ENCODE results near the gene TINCR. TPM values are rescaled to one million over a fixed set of nuclear protein-coding genes. Genes with fewer than 3 reads are reported as not detected.

TINCR gene
- total RNA-seq, 1 experiment from 2014 or later = 4.4 TPM

DNA sequence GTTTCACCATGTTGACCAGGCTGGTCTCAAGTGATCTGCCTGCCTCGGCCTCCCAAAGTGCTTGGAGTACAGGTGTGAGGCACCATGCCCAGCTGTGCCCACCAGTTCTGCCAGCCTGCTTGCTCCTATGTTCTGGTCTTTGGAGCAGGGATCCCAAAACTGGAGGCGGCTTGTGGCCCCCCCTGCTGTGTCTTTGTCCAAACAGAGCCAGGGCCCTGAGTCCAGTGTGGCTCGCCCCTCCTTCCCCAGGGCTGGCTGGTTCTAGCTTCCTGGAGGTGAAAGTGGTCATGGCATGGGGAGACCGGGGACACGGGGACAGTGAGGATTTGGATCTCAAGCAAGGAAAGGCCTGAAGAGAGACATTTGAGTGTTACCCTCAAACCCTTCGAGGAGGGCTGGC is 11.5 kb upstream of the TINCR start:
- Histone ChIP-seq H3K9me2 (ENCODE audit: insufficient read depth) (no peaks in the 10 kb centered on the region), H4K20me1 (ENCODE audit: insufficient read depth) (no peaks in the 10 kb centered on the region), H3K4me1 (replicated peaks; ENCODE audit: insufficient read depth) (peaks cover 10% of the 10 kb centered on the region; the same call in 1 of the 2 replicates), H3K27me3 (ENCODE audit: insufficient read depth, low read depth) (no peaks in the 10 kb centered on the region), H3K36me3 (ENCODE audit: low read depth) (no peaks in the 10 kb centered on the region), H3K4me2 (no peak overlapping the region), H3K79me2 (ENCODE audit: low read depth) (no peaks in the 10 kb centered on the region), H3K9me3 (ENCODE audit: insufficient read depth, low read depth) (no peaks in the 10 kb centered on the region), H3F3A (ENCODE audit: insufficient read depth, low read depth) (peaks cover 8% of the 10 kb centered on the region; the same call in 1 of the 2 replicates), H3K4me3 (no peak overlapping the region), H2AFZ (no peak overlapping the region), H3K27ac (no peak overlapping the region)
- intact Hi-C loops (cut with micrococcal nuclease; ENCODE audit: unreplicated experiment) = loop anchor here (2.0 to 10.0 kb wide), 3 partner anchors 42 to 532 kb away; no protein-coding TSS in a partner anchor
- CTCF ChIA-PET = no interaction called here
- no peak for DNase-seq
- BruUV-seq (replicated peaks) = no TSS peak
- POLR2A ChIA-PET (ENCODE audit: unreplicated experiment) = no interaction called here
- TF ChIP-seq, protein P1, sequence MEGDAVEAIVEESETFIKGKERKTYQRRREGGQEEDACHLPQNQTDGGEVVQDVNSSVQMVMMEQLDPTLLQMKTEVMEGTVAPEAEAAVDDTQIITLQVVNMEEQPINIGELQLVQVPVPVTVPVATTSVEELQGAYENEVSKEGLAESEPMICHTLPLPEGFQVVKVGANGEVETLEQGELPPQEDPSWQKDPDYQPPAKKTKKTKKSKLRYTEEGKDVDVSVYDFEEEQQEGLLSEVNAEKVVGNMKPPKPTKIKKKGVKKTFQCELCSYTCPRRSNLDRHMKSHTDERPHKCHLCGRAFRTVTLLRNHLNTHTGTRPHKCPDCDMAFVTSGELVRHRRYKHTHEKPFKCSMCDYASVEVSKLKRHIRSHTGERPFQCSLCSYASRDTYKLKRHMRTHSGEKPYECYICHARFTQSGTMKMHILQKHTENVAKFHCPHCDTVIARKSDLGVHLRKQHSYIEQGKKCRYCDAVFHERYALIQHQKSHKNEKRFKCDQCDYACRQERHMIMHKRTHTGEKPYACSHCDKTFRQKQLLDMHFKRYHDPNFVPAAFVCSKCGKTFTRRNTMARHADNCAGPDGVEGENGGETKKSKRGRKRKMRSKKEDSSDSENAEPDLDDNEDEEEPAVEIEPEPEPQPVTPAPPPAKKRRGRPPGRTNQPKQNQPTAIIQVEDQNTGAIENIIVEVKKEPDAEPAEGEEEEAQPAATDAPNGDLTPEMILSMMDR (conservative IDR thresholded peaks at IDR 0.05) = no peak
- TF ChIP-seq EZH2 (IDR thresholded peaks at IDR 0.05; ENCODE audit: low read depth) = no peak

DNA sequence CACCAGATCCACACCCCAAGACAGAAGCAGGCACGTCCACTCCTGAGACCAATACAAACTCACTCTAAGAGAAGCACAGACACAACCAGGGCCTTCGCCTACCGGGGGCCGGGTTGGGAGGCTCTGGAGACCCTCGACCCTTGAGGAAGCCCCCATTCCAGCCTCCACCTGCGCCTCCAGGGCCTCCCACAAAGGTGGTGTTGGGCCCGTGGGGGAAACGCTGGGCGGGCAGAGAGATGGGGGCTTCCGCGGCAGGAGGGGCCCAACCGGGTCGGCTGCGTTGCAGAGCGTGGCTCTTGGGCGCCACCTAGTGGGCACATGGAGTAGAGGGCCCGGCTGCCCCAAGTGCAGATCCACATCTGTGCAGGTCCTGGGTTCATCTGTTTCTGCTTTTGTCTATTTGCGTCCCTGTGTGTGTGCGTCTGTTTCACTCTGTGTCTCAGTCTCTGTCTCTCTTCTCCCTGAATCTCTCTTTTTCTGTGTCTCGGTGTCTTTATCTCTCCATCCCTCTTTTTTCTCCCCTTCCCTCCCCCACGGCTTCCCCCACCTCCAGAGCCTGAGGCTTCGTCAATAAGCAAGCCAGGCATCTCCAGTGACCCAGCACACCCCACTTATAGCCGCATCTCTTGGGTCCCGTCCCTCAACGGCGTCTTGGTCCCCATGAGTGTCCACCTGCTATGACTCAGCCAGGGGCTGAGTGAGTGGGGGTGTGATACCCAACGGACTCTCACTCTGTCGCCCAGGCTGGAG is 10.5 kb upstream of the TINCR start:
- CTCF ChIA-PET = no interaction called here
- H3K9me3 ChIP-seq (ENCODE audit: insufficient read depth, low read depth) = no peaks in the 10 kb centered on the region
- no peak overlapping the region for H3K27ac ChIP-seq
- H3K9me2 ChIP-seq (ENCODE audit: insufficient read depth) = no peaks in the 10 kb centered on the region
- H3K27me3 ChIP-seq (ENCODE audit: insufficient read depth, low read depth) = no peaks in the 10 kb centered on the region
- no peaks in the 10 kb centered on the region for H3K79me2 ChIP-seq (ENCODE audit: low read depth)
- H3K4me3 ChIP-seq = no peak overlapping the region
- no peaks in the 10 kb centered on the region for H4K20me1 ChIP-seq (ENCODE audit: insufficient read depth)
- no TSS peak for BruUV-seq (replicated peaks)
- POLR2A ChIA-PET (ENCODE audit: unreplicated experiment) = no interaction called here
- H2AFZ ChIP-seq = no peak overlapping the region
- TF ChIP-seq, protein P1 (conservative IDR thresholded peaks at IDR 0.05) = peak; percentile 91
- TF ChIP-seq EZH2 (IDR thresholded peaks at IDR 0.05; ENCODE audit: low read depth) = no peak
- peak in 1 of 2 experiments; percentile 59 for DNase-seq
- intact Hi-C loops (cut with micrococcal nuclease; ENCODE audit: unreplicated experiment) = loop anchor here (1.0 to 10.0 kb wide), 4 partner anchors 30 to 531 kb away; no protein-coding TSS in a partner anchor
- H3K4me1 ChIP-seq (replicated peaks; ENCODE audit: insufficient read depth) = peaks cover 10% of the 10 kb centered on the region; the same call in 1 of the 2 replicates
- no peak overlapping the region for H3K4me2 ChIP-seq
- H3K36me3 ChIP-seq (ENCODE audit: low read depth) = no peaks in the 10 kb centered on the region
- peaks cover 8% of the 10 kb centered on the region; the same call in 1 of the 2 replicates for H3F3A ChIP-seq (ENCODE audit: insufficient read depth, low read depth)

DNA sequence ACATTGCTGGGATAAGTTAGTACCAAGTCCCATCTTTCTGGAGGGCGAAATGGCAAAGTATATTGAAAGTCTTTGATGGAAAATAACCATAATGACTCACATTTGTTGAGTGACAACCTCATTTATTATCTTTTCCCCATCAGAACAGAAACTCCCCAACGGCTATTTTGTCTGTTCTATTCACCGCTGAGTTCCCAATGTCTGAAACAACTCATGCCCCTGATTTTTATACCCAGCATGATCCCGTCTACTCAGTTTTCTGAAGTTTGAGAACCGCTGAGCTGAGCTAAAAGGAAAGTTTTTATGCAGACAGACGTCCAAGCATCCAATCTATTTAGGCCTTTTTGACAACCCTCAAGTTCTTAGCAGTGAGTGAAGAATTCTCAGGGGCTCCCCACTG is 7.8 kb upstream of the TINCR start:
- Histone ChIP-seq H3K4me3 (no peak overlapping the region; the same call in 1 of the 2 replicates), H3K79me2 (ENCODE audit: low read depth) (no peaks in the 10 kb centered on the region), H3K27me3 (ENCODE audit: insufficient read depth, low read depth) (no peaks in the 10 kb centered on the region), H3K9me2 (ENCODE audit: insufficient read depth) (no peaks in the 10 kb centered on the region), H3K27ac (peak overlapping the region; percentile 56), H3K9me3 (ENCODE audit: insufficient read depth, low read depth) (no peaks in the 10 kb centered on the region), H3K4me2 (peak overlapping the region; percentile 47), H3K4me1 (replicated peaks; ENCODE audit: insufficient read depth) (peaks cover 24% of the 10 kb centered on the region), H3K36me3 (ENCODE audit: low read depth) (no peaks in the 10 kb centered on the region), H3F3A (ENCODE audit: insufficient read depth, low read depth) (peaks cover 15% of the 10 kb centered on the region; the same call in 1 of the 2 replicates), H4K20me1 (ENCODE audit: insufficient read depth) (no peaks in the 10 kb centered on the region), H2AFZ (no peak overlapping the region)
- peak in 1 of 2 experiments; percentile 70 for DNase-seq
- TF ChIP-seq, protein P1 (conservative IDR thresholded peaks at IDR 0.05) = no peak
- TF ChIP-seq EZH2 (IDR thresholded peaks at IDR 0.05; ENCODE audit: low read depth) = no peak
- BruUV-seq (replicated peaks) = no TSS peak
- POLR2A ChIA-PET (ENCODE audit: unreplicated experiment) = interaction anchor here (0.7 kb wide), 1 partner anchor 211 kb away, joined by 4 read pairs; no protein-coding TSS in a partner anchor
- CTCF ChIA-PET = no interaction called here
- intact Hi-C loops (cut with micrococcal nuclease; ENCODE audit: unreplicated experiment) = loop anchor here (5.0 to 10.0 kb wide), 2 partner anchors 38 to 291 kb away; no protein-coding TSS in a partner anchor

Data from PC-9 (cell line).